GM21529 (cell line): ENCODE measurements around the gene CPNE5.

Experiments
- ATAC-seq: cut with Tn5 transposase; IDR thresholded peaks from one replicate; pipeline ENCODE4 v1.9.1; 2021; ENCODE audit not compliant: unreplicated experiment

The CPNE5 gene

DNA sequence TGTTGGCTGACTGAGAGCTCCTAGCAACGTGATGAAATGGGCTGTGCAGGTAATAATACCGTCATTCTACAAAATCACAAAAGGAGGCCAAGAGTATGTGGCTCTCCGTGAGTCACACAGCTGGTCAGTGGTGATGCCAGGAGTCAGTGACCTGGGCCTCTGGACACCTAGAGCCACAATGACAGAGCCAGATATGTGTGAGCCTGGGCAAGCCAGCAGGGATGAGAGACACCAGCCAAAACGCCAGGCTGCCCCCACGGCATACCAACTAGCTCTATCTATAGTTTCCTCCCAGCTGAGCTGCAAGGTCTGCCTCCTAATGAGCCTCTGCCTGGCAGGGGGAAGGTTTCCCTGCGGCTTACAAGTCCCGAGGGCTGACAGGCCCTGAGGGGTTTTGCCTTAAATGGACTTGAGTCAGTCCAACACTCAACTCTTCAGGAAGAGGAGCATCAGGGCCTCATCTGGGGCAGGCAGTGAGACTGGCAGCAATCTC, 70.0 kb downstream of the CPNE5 start:
- no peak for ATAC-seq

- ATAC-seq, result no peak
Measured at GRCh38 chr6:36766399-36766945, 72.8 kb downstream of the CPNE5 start.

DNA sequence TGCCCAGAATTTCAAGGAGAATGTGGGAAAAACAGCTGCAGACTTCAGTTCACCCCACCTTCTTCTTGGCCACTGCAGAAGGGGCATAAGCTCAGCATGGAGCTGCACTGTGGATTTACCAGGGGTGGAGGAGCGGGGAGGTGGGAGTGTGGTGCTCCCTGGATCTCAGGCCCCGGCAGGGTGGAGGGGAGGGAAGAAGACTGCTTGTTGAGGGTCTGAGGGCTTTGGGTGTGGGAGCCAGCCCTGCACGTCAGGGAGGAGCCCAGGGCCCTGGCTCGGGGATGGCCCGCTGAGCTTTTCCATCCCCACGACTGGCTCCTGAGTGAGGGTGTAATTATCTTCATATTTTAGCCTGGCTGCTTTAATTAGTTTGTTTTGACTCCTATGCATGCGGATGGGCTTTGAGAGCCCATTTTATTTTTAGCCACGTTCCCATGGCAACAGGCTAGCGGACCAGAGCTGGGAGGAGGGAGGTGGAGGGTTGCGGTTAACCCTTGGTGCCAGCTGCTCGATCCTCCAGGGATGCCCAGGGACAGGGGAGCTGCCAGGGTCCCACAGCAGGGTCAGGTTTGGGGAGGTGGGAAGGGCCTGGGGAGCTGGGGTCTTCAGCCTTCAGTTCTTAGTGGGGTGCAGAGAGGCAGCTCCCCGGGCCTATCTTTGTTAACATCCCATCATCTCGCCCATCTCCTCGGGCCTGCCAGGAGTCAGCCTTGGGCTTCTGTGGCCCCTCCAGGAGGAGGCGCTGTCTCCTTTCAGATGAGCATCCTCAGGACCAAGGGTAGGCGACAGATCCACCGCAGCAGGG, 73.4 kb downstream of the CPNE5 start:
- peak; percentile 71 for ATAC-seq

DNA sequence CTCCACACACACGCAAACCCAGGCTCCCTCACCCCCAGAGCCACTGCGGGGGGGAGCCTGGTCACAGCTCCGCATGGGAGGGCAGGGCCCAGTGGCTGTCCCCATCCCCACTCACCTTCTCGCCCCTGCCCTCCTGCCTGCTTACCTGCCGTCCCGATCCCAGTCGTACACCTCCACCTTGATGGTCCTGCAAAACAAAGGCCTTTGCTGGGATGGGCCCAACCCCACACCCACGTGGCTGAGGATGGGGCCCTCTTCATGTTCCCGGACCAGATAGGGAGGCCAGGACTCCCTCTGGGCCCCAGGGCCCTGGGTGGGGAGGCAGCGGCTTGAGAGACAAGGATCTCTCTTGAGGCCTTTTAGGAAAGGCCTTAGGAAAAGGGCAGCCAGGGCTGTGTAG, 74.1 kb downstream of the CPNE5 start:
- no peak for ATAC-seq

GRCh38 chr6:36762123-36762522, 77.1 kb downstream of the CPNE5 start:
- ATAC-seq, result no peak

- no peak for ATAC-seq
Measured at GRCh38 chr6:36760685-36761435, 78.4 kb downstream of the CPNE5 start.

DNA sequence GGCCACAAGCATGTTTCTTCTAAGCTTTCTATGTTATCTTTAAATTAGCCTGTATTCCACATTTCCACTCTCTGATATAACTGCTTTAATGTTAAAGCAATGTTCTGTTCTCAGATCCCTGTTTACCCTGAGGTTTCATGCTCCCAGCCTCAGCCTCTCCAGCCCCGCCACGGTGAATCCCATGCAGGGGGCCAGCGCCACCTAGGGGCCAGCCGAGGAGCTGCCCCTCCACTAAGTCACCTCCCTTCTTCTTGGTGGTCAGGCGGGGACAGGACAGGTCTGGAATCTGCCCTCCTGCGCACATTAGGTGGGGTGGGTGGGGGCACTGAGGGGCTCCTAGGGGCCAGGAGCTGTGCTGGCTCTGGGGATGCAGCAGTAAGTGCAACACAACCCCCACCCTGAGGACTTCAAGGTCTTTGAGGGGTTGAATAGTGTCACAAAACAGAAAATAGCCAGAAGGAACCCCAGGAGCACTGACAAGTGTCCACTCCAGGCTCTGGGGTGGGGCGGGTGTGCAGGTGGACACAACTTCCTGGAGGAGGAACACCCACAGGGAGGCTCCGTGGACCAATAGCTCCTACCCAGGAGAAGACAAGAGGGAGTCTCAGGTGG, 80.0 kb downstream of the CPNE5 start:
- no peak for ATAC-seq

DNA sequence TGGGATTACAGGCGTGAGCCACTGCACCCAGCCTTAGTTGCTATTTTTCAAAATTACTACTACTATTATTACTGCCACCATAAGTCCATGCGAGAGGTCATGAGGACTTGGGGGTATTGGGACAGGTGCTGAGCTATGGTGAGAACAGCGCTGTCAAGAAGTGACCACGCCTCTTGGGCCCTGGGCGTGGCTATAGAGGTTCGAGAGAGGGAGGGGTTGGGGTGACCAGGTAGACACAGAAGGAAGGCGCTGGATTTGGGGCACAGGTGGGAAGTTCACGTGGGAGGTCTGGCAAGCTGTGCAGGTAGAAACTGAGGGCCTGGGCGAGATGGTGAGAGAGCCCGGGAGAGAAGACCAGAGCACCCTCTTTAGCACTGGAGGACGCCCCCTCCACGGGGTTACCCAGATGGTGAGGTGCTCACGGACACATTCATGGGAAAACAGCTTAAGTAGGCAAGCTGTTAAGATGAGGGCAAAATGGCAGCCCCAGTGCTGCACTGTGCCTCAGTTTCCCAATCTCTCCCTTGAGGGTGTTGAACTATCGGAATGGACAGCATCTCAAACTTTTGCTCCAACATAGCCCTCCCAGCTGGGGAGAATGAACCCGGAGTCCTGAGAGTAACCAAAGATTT, 80.6 kb downstream of the CPNE5 start:
- ATAC-seq, result no peak

DNA sequence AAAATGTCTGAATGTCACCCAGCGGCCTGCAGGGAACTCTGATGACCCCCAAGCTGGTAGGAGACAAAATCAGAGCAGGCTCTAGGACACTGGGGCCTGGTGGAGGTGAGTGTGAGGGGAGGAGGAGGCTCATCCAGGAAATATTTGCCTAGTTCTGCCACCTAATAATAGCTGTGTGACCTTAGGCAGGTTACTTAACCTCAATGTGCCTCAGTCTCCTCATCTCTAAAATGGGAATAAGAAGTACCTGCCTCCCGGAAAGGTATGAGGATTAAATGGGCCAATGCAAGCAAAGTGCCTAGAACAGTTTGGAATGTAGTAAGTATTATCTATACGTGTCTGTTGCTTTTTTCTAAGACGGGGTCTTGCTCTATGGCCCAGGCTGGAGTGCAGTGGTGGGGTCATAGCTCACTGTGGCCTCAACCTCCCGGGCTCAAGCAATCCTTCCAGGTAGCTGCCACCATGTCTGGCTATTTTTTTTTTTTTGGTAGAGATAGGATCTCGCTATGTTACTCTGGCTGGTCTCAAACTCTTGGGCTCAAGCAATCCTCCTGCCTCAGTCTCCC, 81.2 kb downstream of the CPNE5 start:
- no peak for ATAC-seq

DNA sequence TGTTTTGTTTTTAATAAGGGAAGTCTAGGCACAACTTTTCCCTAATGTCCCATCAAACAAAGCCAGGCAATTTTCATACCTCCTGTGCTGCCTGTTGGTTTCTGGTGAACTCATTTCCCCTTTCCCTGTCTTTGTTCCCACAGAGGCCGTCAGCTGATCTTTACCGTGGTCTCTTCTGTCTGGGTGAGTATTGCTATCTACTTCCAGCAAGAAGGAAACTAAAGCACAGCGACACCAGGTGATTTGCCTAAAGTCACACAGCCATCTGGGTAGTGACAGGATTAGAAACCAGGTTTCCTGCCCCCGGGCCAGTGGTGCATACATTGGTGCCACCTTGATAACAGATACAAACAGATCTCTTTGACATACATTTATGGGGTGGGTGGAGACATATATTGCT, 82.0 kb downstream of the CPNE5 start:
- ATAC-seq, result peak; percentile 27

GRCh38 chr6:36756786-36757185, 82.5 kb downstream of the CPNE5 start:
- ATAC-seq, result no peak

DNA sequence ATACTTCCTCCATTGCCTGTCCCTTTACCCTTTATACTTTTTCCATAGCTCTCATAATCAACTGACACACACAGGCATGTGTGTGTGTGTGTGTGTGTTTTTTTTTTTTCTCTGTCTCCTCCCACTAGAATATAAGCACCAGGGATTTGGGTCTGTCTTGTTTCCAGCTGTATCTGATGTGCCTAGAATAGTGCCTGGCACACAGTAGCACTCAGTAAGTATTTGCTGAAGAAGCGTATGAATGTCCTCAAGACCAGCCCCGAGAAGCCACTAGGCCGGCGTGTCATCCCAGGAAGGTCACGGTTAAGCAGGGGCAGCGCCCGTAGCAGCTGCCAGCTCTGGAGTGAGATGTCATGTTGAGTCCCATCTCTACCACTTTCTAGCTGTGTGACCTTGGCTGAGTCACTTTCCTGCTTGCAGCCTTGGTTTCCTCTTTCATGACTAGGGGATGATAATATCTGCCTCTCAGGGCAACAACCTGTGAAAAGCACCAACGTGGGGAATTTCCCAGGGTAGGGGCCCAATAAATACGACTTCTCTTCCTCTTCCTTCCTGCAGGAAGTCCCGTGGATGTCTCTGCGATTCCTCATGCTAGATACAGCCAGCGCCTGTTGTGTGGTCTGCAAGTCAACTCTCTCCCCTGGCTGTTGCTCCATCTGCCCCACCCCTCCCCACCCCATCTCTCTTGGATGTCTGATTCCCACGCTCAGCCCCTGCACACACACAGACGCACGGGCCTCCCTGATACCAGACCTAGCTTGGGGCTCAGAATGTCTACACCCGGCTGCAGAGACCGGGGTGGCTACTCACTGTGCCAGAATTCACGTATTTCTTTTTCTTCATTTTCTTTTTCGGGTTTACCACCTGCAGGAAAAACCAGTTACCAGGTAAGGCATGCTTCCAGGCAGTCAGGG, 83.6 kb downstream of the CPNE5 start:
- peak; percentile 36 for ATAC-seq

GRCh38 chr6:36754582-36755434, 84.4 kb downstream of the CPNE5 start:
- no peak for ATAC-seq

DNA sequence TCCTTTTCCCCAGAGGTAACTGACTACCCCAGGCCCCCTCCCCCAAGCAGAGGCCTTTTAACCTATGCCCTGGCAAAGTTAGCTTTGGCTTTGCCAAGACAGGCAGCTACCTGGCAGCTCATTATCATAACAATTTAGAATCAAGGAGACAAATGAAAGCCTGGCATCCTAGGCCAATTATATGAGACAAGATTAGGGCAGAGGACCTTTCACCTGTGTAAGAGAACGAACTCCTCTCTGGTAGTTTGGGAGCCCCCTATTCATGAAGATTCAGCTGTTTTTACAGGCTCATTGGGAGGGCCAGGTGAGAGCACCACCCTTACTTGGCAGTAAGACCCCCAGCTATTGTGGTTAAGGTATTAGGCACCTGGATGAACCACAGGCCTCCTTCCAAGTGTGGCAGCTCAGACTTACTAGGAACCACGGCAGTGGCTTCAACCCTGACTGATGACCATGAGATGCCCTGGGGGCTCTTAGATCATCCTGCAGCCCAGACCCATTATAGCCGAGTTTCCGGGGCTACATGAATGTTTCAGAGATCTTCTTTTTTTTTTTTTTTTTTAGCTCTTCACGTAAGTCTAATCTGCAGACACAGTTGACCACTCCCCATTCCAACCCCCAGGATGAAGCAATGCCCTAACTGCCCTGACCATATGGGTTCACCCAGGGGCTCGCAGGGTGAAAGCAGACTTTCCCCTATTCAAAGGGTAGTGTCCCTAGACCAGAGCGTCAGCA, 85.4 kb downstream of the CPNE5 start:
- ATAC-seq, result no peak

- ATAC-seq, result peak; percentile 31
Measured at GRCh38 chr6:36752886-36753506, 86.2 kb downstream of the CPNE5 start.

DNA sequence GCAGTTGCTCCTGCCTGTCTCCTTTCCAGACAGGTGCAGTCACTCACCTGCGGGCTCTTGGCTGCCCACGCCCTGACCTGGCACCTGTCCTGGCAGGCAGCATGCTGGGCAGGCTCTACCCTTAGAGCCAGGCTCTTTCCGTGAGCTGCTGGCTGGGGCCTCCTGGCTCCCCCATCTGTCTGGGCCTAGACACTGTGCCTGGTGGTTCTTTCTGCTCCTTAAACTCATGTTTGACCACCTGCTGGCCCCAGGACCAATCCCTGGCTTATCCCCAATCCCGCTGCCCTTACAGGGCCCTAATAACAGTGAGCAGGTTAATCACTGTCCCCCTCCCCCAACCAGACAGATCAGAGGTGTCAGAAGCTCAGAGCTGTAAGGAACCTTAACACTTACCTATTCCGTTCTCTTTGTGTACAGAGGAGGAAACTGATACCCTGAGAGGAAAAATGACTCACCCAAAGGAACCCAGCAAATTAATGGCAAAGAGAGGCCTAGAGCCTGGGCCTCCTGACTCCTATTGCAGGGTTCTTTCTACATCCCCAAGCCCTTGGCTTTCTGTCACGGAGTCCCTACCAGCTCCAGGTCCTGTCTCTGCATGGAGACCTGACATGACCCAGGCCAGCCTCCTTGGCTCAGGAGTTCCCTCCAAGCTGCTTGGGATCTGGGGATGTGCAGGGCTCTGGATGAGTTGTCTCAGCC, 86.9 kb downstream of the CPNE5 start:
- ATAC-seq, result no peak

DNA sequence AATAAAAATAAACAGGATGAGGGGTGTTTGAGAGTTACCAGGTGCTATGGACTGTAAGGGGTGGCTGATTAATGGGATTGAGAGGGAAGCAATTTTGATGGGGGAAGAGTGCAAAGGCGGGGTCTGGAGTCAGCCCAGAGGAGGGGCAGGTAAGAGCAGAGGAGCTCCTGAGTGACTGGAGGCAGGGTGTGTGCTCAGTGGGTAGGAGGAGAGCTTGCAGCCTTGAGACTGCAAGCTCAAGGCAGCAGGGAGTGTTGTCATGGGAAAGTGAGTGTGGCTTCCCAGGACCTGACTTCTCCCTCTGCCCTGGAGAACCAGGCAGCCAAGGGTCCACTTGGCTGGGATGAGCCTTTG, 87.4 kb downstream of the CPNE5 start:
- ATAC-seq, result no peak
